Hematopoietic multipotent progenitor cell (in vitro differentiated cells): ENCODE data around the gene TCAP. TPM values are rescaled to one million over a fixed set of nuclear protein-coding genes. Genes with fewer than 3 reads are reported as not detected.

Experiments
- DNase-seq, 3 donors: peaks; one replicate each; pipeline ENCODE4 v3.0.0-alpha.2; 2011 to 2015; ENCODE audit warnings: low read depth in 2 of 3, low spot score in 2 of 3
- total RNA-seq: library from RNA; depleted of rRNA; stranded (reverse); fragments of >200 nt; gene quantifications from one replicate; pipeline ENCODE4 v1.2.3, GENCODE V29; 2012

TCAP gene
- total RNA-seq, 1 donor: 0.81 TPM

DNA sequence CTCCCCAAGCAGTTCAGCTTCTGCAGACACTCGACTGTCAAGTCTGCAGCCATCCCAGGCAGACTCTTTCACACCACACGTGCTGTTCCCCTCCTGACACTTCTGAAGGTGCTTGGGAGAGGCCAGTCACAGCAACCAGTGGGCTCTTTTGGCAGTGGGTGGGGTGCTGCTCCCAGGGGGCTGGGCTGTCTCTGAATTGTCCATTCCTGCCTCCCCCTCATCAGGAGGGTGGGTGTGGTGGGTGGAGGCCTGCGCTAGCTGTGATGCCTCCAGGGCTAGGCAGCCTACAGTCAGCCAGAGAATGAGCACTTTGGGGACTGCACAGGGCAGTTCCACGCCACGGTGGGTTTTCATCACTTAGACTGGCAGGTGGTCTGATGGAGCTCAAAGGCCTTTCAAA lies 17.9 kb upstream of the TCAP start:
- DNase-seq: no peak

DNA sequence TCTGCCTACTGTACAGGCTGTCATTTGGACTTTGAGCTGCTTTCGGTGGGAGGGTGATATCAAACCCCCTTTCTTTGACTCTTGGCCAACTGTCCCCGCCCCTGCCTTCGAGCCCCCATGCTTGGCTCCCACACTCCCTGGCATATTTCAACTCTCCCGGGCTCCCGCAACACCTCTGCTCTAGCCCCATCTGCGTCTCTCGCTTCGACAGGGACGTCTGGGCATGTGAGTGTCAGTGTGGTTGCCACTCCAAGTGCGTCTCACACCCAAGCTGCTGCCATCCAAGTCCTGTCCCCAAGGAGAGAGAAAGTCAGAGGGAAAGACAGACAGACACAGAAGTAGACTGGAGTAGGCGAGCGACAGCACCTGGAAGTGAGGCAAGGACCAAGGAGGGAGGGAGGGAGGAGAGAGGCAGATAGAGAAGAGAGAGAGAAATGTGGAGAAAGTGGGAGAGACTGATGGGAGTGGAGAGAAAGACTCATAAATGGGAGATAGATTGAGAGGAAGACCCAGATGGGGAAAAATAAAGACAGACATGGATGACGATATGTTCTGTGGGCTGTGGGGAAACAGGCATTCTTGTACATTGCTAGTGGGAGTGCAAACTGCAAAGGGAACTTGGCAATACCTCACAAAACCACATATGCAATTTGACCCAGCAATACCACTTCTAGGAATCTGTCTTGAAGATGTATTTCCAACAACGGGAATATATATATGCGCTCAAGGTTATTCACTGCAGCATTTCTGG lies 16.4 kb upstream of the TCAP start:
- DNase-seq: no peak

DNA sequence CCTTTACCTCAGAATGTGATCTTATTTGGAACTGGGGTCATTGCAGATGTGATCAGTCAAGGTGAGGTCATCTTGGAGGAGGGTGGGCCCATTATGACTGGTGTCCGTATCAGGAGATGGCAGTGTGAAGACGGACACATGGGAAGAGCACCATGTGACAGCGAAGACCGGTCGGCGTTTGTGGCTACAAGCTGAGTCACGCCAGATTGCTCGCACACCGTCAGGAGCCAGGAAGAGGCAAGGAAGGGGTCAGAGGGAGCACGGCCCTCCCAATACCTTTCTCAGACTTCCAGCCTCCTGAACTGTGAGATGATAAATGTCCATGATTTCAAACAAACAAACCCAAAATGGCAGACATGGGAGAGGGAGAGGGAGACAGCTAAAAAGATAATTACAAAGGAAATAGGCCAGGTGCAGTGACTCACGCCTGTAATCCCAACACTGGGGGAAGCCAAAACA lies 15.0 kb upstream of the TCAP start:
- no peak for DNase-seq

DNA sequence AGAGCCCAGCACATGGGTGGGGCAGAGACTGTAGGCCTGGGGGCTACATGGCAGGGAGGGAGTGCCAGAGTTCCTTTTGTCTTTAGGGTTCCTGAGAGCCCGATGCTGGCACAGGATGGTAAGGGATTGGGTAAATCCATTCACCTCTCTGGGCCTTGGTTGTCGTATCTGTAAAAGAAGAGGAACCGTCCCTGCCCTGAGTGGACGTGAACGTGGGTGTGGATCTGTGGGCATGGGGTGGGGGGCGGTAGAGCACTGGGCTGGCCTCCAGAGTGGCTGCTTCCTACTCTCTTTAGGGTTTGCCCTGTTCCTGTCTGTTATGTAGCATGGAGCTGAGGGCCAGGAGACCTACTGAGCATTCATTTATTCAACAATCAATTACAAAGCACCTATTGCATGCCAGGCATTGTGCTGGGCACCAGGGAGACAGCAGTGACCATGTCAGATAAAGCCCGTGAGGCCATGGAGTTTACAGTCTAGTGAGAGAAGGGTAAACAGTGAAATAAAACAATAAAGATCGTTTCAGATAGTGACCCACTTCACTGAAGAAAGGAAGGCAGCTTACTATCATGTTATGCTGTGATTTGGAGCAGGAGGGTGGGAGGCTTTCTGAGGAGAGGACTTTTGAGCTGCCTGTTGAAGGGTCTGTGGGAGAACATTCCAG lies 13.1 kb upstream of the TCAP start:
- no peak for DNase-seq

DNA sequence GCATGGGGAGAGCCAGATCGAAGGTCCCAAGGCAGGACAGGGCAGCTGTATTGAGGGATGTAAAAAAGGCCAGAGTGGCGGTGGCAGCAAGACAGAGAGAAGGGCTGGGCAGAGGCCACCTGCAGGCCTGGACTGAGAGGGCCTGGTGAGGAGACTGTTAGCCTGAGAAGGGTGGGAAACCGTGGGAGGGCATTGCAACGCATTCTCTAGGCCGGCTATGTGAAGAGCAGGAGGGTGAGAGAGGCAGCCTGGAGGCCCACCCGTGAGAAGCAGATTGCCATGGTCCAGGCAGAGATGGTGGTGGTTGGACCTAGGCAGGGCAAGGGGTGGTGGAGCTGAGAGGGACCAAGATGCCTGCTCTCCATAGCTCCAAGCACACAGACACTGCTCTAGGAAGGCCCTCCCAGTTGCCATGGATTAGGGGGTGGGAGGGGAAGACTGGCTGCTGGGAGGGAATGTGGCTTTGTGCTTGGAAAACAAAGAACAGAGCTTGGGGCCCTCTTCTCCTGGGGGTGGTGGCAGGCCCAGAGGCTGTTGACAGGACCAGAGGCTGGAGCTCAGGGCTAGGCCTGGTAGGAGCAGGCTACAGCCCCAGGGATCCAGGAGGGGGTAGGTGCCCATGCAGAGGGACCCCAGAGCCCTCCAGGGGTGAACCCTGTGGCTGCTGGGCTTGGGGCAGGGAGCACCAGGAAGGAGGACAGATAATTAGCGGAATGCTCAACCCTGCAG lies 12.4 kb upstream of the TCAP start:
- DNase-seq: no peak

DNA sequence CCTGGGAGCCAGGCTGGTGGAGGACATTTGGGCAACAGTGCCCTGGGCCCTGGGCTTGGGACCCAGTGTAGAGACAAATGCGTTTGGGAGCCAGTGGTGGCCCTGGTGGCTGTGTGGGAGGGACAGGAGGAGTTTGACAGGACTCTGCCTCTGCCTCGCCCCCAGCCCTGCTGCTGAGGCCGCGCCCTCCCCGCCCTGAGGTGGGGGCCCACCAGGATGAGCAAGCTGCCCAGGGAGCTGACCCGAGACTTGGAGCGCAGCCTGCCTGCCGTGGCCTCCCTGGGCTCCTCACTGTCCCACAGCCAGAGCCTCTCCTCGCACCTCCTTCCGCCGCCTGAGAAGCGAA lies 11.9 kb upstream of the TCAP start:
- no peak for DNase-seq

DNA sequence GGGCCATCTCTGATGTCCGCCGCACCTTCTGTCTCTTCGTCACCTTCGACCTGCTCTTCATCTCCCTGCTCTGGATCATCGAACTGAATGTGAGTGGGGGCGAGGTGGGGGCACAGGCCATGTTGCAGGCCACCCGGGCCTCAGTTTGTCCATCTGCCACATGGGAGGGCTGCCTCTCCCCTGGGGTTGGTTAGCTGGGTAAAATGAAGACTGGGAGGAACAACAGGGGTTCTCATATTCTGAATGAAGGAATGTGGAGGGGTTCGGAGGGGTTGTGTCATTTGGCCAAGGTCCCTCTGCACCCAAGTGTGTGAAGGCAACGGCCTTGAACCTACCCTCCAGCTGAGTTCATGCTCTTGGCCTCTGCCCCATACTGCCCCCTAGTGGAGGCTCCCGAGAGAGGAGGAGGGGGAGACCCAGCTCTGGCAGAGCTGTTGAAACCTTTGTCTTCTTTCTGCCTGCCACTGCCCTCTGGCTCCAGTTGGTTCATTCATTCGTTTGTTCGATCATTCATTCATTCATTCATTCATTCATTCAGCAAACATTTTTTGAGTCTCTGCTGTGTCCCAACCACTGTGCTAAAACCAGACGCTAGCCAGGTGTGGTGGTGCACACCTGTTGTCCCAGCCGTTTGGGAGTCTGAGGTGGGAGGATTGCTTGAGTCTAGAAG lies 11.4 kb upstream of the TCAP start:
- peak; percentile 63 to 84 (median 63) for DNase-seq

DNA sequence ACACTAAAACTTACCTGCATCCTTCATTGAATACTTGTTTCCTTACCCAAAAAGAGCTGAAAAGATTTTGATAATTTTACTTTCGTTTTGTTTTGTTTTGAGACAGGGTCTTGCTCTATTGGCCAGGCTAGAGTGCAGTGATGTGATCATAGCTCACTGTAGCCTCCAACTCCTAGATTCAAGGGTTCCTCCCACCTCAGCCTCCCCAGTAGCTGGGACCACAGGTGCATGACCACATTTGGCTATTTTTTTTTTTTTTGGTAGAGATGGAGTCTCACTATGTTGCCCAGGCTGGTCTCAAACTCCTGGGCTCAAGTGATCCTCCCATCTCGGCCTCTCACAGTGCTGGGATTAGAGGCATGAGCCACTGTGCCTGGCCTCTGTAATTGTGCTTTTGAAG lies 10.0 kb upstream of the TCAP start:
- DNase-seq: no peak

DNA sequence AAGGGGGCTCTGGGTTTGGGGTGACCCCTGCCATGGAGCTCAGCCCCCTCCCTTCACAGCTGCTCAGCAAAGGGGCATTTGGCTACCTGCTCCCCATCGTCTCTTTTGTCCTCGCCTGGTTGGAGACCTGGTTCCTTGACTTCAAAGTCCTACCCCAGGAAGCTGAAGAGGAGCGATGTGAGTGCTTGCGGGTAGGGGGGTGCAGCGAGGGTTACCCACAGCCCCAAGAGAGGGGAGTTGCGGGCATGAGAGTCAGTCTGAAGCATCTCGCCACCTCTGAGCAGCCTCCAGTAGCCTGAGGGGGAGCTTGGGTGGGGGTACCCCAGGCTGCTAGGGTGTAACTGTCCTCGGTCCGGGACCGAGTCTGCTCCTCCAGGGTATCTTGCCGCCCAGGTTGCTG lies 6.8 kb upstream of the TCAP start:
- DNase-seq: no peak

DNA sequence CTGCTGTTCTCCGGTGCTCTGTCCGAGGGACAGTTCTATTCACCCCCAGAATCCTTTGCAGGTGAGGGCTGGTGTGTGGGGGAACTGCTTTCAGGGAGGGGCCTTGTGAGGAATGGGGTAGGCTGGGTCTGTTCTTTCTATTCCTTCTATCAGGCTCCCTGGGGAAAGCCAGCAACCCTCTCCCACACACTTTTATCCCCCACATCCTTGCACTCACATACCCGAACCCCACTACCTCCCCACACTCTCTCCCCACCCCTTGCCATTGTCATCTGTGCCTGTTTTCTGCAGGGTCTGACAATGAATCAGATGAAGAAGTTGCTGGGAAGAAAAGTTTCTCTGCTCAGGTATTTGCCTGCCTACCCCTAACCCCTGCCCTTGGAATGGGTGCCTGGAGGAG lies 6.4 kb upstream of the TCAP start:
- no peak for DNase-seq

DNA sequence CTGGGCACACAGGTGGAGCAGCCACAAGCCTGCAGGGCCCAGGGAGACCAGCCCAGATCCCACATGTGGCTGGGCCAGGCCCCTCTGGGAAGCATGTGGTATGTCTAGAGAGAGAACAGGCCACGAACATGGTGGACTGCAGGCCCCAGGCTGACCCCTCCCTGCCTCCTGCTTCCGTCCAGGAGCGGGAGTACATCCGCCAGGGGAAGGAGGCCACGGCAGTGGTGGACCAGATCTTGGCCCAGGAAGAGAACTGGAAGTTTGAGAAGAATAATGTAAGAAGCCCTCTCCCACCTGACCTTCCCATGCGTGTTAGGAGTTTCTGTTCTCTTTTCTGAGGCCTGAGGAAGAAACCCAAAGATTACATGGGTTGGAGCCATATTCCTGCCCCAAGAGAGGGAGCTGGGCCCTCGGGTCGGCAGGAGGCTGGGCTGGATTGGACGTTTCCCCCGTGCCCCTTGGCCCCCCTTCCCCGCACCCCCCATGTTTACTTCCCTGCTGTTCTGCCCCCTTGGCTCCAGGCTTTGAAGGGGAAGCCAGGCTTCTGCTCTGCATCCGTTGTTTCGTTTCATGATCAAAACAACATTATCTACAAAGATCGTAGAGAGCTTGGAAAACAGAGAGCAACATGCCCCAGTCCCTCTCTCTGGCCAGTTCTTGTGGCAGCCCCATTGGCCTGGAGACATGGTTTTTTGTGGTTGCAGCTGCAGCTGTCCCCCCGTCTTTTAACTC lies 5.7 kb upstream of the TCAP start:
- peak in 2 of 3 donors; percentile 43 to 78 for DNase-seq

DNA sequence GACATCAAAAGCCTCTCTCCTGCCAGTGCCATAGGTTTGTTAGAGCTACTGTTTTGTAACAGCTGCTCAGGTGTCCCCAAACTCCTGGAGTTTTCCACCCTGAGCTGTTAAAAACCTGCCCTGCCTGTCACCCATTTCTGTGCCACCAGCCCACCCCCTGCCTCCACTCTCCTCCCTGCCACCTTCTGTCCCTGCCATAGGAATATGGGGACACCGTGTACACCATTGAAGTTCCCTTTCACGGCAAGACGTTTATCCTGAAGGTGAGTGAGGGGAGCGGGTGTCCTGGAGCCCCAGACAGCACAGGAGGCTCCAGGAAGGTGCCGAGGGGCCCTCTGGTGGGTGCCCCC lies 5.2 kb upstream of the TCAP start:
- no peak for DNase-seq

DNA sequence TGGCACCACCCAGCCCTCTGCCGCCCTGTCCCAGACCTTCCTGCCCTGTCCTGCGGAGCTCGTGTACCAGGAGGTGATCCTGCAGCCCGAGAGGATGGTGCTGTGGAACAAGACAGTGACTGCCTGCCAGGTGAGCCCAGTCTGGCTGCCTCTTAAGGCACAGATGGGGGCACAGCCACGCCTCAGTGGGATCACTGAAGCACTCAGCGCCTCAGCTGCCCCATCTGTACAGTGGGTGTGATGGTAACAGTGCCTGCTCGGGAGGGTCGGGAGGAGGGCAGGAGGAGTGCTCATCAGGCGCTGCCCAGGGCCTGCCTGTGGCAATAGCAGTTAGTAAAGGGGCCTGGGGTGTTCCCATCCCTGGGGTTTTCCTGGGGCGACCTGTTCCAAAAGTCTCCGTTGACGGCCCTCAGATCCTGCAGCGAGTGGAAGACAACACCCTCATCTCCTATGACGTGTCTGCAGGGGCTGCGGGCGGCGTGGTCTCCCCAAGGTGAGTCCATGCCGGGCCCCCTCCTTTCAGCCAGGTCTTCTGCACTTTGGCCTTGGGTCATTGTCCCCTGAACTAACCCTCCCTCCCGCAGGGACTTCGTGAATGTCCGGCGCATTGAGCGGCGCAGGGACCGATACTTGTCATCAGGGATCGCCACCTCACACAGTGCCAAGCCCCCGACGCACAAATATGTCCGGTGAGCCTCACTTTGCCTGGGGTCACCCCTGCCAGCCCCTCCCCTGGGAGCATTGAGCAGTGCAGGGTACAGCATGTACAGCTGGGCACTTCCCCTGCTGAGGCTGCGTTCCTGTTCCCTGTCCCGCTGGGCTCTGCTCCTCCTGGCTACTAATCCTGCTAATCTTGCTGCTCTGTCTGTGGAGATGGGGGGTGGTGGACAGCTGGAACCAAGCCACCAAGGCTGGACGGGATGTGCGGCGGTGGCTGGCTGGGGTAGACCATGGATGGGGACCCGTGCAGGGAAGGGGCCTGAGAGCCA lies 4.5 kb upstream of the TCAP start:
- DNase-seq: no peak

DNA sequence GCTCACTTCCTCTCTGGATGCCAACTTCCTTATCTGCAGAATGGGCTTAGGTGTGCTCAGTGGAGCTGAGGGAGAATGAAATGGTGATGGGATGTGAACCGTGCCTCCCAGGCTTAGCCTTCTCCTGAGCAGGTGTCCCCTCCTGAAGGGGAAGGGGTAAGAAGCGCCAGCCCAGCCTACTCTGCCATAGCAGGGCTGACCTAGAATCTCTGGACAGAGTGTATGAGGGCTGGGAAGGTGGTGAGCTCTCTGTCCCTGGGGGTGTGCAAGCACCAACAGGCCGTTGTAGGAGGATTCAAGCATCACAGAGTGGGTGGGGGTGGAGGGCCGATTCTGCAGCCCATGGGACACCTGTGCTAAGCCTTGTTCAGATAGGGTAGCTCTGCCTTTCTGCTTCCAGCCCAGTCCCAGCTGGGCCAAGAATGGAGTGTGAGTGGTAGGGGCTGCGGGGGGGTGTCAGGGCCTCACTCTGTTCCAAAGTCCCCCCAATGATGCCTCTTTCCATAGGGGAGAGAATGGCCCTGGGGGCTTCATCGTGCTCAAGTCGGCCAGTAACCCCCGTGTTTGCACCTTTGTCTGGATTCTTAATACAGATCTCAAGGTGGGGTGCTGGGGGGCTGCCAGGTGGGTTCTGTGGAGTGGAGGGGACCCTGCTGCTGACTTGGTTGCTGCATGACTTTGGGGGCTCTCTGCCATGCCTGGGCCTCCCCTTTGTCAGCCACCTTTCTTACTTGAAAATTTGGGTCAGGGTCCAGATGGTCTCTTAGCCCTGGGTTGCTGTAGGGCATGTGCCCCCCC lies 3.2 kb upstream of the TCAP start:
- DNase-seq: no peak

DNA sequence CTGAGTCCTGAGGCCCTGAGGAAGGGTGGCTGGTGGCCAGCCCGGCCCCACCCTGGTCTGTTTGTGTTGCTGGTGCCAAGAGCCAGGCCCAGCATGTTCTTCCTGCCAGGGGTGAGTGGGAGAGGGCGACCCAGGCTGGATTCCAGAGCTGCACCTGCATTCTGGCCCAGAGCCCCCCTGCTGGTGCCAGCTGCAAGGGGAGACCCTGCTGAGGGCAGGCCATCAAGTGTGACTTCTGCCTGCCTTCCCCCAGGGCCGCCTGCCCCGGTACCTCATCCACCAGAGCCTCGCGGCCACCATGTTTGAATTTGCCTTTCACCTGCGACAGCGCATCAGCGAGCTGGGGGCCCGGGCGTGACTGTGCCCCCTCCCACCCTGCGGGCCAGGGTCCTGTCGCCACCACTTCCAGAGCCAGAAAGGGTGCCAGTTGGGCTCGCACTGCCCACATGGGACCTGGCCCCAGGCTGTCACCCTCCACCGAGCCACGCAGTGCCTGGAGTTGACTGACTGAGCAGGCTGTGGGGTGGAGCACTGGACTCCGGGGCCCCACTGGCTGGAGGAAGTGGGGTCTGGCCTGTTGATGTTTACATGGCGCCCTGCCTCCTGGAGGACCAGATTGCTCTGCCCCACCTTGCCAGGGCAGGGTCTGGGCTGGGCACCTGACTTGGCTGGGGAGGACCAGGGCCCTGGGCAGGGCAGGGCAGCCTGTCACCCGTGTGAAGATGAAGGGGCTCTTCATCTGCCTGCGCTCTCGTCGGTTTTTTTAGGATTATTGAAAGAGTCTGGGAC lies 2.4 kb upstream of the TCAP start:
- no peak for DNase-seq

DNA sequence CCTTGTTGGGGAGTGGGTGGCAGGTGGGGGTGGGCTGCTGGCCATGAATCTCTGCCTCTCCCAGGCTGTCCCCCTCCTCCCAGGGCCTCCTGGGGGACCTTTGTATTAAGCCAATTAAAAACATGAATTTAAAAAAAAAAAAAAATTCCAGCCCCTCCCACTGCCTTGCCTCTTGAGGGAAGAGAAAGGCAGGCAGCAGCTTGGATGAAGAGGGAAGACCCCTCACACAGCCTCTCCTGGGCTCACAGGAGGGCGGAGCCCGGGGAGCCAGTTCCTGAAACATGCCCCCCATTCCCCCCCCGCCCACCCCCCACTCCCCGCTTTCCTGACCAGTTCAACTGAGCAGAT lies 1.8 kb upstream of the TCAP start:
- DNase-seq: no peak

DNA sequence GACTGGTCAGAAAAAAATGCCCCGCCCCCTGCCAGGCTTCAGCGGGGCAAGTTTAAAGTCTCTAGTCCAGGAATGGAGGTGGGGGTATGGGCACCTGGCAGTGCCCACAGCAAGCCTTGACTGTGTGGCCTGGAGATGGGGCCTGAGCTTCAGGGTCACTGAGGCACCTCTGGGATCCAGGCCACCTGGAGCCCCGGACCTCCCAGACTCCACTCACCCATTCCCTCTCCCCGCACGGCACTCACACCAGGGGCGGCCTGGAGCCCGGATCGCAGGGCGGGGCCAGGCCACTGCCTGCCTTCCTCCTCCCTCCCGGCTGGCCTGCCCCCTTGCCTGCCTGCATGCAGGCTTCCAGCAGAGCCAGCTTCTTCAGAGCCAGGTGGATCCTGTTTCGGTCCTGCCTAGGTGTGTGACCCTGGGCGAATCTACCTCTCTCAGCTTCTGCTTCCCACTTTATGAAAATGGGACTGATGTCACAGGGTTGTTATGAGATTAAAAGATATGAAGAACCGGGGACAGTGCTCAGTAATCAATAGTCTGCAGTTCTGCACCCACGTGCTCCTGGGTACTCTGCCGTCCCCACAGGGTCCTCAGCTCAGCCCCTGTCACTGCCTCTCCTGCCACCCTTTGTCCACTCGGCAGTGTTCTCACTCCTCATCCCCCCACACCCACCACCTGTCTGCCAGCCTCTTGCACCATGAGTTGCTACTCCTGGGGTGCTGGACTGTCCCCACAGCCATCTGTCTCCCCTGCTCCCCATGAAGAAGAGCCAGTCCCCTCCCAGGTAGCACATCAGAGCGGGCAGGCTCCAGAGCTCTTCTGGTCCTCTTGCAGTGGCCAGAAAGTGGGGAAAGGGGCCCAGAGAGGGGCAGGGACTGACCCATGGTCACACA lies 1.2 kb upstream of the TCAP start:
- no peak for DNase-seq
